ENCODE measurements around the gene CACNA1C.
"Not testable (repeated sequence)": the region's sequence is repeated elsewhere in the genome, so short reads cannot be mapped to it uniquely, and the experiment has no call there.

CACNA1C gene

DNA sequence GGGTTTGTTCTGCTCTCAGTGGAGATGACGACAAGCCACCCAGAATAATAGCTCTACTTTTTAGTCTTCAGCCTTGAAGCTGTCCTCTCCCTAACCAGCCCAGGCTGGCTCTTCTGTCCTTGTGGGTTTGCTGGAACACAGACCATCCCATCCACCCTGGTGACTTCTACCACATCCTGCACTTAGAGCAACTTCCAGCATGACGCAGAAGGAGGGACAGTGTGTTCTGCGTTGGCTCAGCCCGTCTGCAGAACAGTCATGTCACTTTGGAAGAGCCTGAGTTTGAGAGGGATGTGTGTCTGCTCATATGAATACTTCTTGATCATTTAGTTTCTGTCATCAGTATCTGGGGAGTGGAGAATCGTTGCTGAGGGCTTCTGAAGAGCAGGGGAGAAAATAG lies 198.0 kb downstream of the CACNA1C start:
- TF ChIP-seq, protein P1, sequence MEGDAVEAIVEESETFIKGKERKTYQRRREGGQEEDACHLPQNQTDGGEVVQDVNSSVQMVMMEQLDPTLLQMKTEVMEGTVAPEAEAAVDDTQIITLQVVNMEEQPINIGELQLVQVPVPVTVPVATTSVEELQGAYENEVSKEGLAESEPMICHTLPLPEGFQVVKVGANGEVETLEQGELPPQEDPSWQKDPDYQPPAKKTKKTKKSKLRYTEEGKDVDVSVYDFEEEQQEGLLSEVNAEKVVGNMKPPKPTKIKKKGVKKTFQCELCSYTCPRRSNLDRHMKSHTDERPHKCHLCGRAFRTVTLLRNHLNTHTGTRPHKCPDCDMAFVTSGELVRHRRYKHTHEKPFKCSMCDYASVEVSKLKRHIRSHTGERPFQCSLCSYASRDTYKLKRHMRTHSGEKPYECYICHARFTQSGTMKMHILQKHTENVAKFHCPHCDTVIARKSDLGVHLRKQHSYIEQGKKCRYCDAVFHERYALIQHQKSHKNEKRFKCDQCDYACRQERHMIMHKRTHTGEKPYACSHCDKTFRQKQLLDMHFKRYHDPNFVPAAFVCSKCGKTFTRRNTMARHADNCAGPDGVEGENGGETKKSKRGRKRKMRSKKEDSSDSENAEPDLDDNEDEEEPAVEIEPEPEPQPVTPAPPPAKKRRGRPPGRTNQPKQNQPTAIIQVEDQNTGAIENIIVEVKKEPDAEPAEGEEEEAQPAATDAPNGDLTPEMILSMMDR (IDR thresholded peaks at IDR 0.05; ENCODE audit: extremely low read depth, missing control alignments): no peak
- DNase-seq (ENCODE audit: low spot score): no peak

DNA sequence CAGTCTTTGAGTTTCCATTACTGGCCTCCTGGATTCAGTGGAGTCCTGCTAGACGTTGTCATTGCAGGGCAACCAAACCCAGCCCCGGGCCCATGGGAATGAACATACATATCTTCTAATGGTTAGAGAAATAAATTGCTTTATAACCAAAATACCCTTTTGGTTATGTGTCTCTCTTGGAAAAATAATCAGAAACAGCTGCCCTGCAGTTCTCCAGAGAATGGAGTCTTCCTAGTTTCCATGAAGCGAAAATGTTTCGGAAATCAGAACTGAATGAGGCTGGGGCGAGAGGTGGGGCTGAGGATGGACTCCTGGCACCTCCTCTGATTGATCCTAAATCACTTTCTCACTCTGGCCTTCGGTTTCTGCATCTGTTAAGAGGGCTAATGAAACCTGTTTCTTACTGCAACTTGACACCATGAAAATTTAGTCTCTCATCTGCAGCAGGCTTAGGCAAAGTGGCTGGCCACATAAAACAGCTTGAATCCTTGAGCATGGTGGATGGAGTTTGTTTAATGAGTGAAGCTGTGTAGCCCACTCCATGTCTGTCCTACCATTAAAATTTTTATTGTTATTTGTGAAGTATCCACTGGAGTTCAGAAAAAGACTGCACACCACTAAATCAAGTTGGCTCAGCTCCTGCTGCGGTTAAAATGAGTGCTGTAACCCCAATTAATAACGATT lies 198.9 kb downstream of the CACNA1C start:
- TF ChIP-seq, protein P1 (IDR thresholded peaks at IDR 0.05; ENCODE audit: extremely low read depth, missing control alignments): no peak
- no peak for DNase-seq (ENCODE audit: low spot score)

DNA sequence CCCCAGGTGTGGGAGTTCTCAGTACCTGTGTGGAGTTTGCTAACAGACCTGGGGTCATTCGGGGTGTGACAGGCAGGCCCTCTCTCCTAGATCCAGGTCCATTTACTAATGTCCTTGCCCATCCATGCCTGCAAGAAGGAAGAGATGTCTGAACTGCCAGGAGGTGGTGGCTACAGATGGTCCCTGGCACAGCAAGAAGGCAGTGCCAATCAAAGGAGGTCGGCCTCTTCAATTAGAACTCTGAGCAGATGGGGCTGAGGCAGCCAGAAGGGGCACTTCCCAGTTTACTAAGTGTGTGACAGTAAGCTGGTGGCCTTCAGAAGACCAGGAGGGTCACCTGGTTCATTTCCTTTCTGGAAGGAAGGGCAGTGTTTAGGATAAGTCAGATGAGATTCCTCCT lies 202.5 kb downstream of the CACNA1C start:
- TF ChIP-seq, protein P1 (IDR thresholded peaks at IDR 0.05; ENCODE audit: extremely low read depth, missing control alignments): no peak
- DNase-seq (ENCODE audit: low spot score): no peak

DNA sequence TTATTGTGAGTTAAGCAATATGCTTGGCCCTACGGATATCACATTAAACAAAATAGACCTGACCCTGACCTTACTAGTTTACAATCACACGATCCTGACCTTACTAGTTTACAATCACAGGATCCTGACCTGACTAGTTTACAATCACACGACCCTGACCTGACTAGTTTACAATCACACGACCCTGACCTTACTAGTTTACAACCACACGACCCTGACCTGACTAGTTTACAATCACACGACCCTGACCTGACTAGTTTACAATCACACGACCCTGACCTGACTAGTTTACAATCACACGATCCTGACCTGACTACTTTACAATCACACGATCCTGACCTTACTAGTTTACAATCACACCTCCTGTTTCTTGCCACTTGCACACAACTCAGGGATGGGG lies 202.9 kb downstream of the CACNA1C start:
- DNase-seq (ENCODE audit: low spot score): not testable (repeated sequence)

DNA sequence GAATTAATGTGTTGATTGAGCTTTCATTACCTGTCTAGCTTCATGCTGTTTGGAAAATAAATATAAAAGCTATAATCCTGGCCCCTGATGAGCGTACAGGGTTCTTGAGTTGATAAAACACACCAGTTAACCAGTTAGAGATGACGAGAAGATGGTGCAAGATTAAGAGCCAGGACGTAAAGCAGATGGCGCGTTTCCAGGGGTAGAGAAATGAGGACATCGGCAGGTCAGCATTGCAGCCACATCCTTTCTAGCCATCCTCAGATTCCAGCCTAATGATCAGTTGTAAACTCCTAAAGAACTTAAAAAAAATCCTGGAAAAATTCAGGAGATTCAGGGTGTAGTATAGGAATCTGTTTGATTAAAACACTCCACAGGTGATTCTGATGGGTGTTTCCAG lies 203.7 kb downstream of the CACNA1C start:
- TF ChIP-seq, protein P1 (IDR thresholded peaks at IDR 0.05; ENCODE audit: extremely low read depth, missing control alignments): no peak
- DNase-seq (ENCODE audit: low spot score): no peak

DNA sequence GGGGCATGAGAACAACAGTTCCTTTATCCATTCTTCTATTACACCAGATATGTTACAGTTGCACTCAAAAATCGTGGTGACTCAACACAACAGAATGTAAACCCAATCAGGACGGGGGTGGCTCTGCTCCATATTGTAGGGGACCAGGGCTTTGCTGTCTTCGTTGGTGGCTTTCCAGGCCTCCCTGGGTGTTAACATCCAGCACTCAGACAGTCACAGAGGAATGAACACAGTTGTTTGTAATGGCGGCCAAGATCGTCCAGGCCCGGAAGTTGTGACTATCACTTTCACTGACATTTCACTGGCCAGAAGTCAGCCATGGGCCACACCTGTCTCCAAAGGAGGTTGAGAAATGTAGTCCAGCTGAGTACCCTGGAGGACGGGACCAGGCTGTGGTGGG lies 204.1 kb downstream of the CACNA1C start:
- DNase-seq (ENCODE audit: low spot score): no peak
- TF ChIP-seq, protein P1 (IDR thresholded peaks at IDR 0.05; ENCODE audit: extremely low read depth, missing control alignments): no peak

DNA sequence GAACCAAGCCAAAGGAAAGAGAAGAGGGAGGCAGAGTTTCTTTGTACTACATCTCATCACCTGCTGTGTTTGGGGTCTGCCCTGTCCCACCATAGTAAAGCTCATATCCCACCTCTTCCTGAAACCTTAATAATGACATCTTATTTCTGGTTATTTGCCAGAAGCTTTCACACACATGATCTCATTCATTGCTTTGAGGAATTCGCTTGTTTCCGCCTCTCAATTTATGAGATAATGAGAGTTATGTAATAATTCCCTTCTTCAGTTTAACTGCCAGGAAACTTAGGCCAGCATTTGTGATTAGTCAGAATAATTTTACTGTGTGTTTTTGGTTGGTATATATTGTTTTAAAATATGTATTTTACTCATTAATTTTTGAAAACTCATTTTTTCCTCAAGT lies 205.2 kb downstream of the CACNA1C start:
- DNase-seq (ENCODE audit: low spot score): no peak
- TF ChIP-seq, protein P1 (IDR thresholded peaks at IDR 0.05; ENCODE audit: extremely low read depth, missing control alignments): no peak

DNA sequence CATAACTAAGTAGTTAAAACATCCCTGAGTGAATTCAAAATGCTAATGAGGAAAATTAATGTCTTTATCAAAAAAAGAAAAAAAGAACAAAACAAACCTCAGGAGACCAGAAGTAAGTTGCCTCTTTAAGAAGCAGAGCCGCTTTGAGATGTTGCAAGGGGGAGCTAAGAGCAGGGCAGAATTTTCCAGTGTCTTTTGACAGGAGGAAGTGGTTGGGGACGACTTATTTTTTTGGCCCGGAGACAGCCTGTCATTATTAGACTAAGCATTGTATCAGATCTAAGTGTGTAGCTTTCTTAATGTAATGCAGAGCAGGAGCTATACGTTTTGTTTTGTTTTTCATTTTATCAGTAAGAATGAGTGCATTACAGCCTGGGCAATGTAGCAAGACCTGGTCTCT lies 206.6 kb downstream of the CACNA1C start:
- no peak for DNase-seq (ENCODE audit: low spot score)
- TF ChIP-seq, protein P1 (IDR thresholded peaks at IDR 0.05; ENCODE audit: extremely low read depth, missing control alignments): no peak

Data from GM20000 (cell line).